ENCODE results near the gene CNPY4. TPM values are rescaled to one million over a fixed set of nuclear protein-coding genes. Genes with fewer than 3 reads are reported as not detected.

The CNPY4 gene
- total and polyA plus RNA-seq, 12 donors, result 14.0 to 46.5 (median 24.2) TPM

DNA sequence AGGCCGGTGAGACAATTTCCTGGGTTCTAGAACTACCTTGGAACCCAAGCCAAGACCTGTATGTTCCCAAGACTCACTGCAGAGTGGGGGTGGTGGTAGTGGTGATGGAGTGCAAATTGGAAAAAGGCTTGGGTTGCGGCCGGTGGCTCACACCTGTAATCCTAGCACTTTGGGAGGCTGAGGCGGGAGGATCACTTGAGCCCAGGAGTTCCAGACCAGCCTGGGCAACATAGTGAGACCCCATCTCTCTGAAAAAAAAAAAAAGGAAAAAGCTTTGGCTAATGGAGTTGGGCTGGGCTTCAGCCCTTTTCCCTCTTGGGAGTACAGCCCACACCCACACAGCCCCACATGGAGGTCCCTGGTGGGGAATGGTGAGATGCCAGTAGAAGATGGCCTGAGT, 13.9 kb upstream of the CNPY4 start:
- 91 to 100% (median 94%) methylated on average over 3 to 4 of the region's 4 CpGs for WGBS, 4 donors
- intact Hi-C loops (cut with DNase I), result no loop called here
- no peak for TF ChIP-seq POLR2A (IDR thresholded peaks at IDR 0.05)
- TF ChIP-seq, protein P1, sequence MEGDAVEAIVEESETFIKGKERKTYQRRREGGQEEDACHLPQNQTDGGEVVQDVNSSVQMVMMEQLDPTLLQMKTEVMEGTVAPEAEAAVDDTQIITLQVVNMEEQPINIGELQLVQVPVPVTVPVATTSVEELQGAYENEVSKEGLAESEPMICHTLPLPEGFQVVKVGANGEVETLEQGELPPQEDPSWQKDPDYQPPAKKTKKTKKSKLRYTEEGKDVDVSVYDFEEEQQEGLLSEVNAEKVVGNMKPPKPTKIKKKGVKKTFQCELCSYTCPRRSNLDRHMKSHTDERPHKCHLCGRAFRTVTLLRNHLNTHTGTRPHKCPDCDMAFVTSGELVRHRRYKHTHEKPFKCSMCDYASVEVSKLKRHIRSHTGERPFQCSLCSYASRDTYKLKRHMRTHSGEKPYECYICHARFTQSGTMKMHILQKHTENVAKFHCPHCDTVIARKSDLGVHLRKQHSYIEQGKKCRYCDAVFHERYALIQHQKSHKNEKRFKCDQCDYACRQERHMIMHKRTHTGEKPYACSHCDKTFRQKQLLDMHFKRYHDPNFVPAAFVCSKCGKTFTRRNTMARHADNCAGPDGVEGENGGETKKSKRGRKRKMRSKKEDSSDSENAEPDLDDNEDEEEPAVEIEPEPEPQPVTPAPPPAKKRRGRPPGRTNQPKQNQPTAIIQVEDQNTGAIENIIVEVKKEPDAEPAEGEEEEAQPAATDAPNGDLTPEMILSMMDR (IDR thresholded peaks at IDR 0.05), result no peak
- Histone ChIP-seq H3K27ac (no peak overlapping the region), H3K9me3 (replicated peaks in 1 of 3) (no peaks in the 10 kb centered on the region), H3K4me3 (no peak overlapping the region), H3K27me3 (no peaks in the 10 kb centered on the region), H3K4me1 (replicated peaks in 1 of 2) (peaks cover 4 to 6% of the 10 kb centered on the region in 2 donors), H3K36me3 (replicated peaks in 1 of 2) (peaks cover 0 to 46% of the 10 kb centered on the region in 2 donors)
- no peak for DNase-seq

DNA sequence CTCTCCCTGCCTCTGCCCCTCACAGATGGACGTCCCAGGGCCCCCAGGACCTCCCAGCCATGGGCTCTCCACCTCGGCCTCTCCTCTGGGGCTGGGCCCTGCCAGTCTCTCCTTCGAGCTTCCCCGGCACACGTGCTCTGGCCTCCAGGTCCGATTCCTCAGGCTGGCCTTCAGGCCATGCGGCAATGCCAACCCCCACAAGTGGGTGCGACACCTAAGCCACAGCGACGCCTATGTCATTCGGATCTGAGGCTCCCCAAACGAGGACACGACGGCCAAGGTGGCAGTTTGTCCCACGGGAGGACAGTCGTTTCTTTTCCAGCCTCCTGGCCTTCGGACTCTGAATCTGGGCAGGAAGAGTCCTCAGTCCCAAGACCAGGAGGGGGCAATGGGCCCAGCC, 12.8 kb upstream of the CNPY4 start:
- no peak overlapping the region for H3K4me3 ChIP-seq
- 81 to 89% (median 83%) methylated on average over 14 to 17 of the region's 17 CpGs for WGBS, 4 donors
- intact Hi-C loops (cut with DNase I), result no loop called here

DNA sequence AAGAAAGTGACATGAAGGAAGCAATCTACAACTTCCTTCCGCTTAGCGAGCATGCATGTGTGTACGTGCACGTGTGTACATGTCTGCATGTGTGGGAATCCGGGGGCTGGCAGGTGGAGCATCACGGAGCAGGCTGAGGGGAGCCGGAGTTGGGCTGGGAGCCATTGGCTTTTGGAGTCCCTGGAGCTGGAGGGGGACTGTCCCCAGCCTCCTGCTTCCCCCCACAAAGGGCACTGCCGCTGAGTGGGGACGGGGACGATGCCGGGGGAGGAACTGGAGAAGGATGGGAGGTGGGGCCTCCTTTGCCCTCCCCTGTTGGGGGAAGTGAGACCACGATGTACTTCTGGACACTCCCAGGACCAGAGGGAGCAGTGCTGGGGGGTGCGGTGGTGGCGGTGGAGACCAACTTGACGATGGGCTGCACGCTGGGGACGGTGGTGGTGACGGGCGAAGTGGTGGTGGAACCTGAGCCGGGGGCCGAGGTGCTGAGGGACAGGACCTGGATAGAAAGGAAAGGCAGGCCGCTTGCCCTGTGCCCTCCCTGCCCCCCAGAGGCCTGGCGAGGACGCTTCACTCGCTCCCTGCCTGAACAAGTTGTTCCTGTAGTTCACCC, 12.2 kb upstream of the CNPY4 start:
- no peaks in the 10 kb centered on the region for H3K9me3 ChIP-seq (replicated peaks in 1 of 3)
- H3K4me1 ChIP-seq (replicated peaks in 1 of 2), result peaks cover 3 to 4% of the 10 kb centered on the region in 2 donors
- no peak for DNase-seq
- no peak overlapping the region for H3K27ac ChIP-seq
- peaks cover 0 to 63% of the 10 kb centered on the region in 2 donors for H3K36me3 ChIP-seq (replicated peaks in 1 of 2)
- TF ChIP-seq, protein P1 (IDR thresholded peaks at IDR 0.05), result no peak
- TF ChIP-seq POLR2A (IDR thresholded peaks at IDR 0.05), result no peak
- H3K4me3 ChIP-seq, result no peak overlapping the region
- WGBS, 4 donors, result 82 to 91% (median 85%) methylated on average over 22 to 25 of the region's 25 CpGs
- intact Hi-C loops (cut with DNase I), result no loop called here
- H3K27me3 ChIP-seq, result no peaks in the 10 kb centered on the region

More for the DNA sequence above, 12.8 kb upstream of the CNPY4 start:
- peaks cover 0 to 57% of the 10 kb centered on the region in 2 donors for H3K36me3 ChIP-seq (replicated peaks in 1 of 2)
- no peak overlapping the region for H3K27ac ChIP-seq
- no peak for TF ChIP-seq POLR2A (IDR thresholded peaks at IDR 0.05)
- TF ChIP-seq, protein P1 (IDR thresholded peaks at IDR 0.05), result no peak
- H3K4me1 ChIP-seq (replicated peaks in 1 of 2), result peaks cover 4 to 6% of the 10 kb centered on the region in 2 donors
- no peak for DNase-seq
- no peaks in the 10 kb centered on the region for H3K9me3 ChIP-seq (replicated peaks in 1 of 3)
- H3K27me3 ChIP-seq, result no peaks in the 10 kb centered on the region

DNA sequence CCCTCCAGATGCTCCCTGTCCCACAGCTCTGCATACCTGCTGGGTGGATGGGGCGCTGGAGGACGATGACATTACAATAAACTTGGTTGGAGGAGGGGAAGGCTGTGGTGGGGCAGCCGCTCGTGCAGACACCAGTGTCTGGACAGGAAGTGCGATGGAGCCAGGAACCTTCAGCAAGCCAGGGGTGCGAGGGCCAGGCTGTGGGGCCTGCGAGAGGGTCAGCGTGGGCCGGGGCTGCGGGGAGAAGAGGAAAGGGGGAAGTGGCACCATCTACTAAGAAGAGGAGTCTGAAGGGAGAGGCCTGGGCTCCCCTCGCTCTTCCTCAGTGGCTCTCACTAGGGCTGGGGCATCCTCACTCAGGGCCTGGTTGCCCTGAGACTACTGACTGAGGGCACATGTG, 11.5 kb upstream of the CNPY4 start:
- intact Hi-C loops (cut with DNase I), result no loop called here
- WGBS, 4 donors, result 81 to 88% (median 83%) methylated on average over 10 to 11 of the region's 11 CpGs
- Histone ChIP-seq H3K36me3 (replicated peaks in 1 of 2) (peaks cover 0 to 70% of the 10 kb centered on the region in 2 donors), H3K27me3 (no peaks in the 10 kb centered on the region), H3K4me1 (replicated peaks in 1 of 2) (no peaks in the 10 kb centered on the region), H3K4me3 (no peak overlapping the region), H3K9me3 (replicated peaks in 1 of 3) (no peaks in the 10 kb centered on the region), H3K27ac (no peak overlapping the region)
- no peak for DNase-seq
- TF ChIP-seq POLR2A (IDR thresholded peaks at IDR 0.05), result no peak
- TF ChIP-seq, protein P1 (IDR thresholded peaks at IDR 0.05), result no peak
